HG03196 (cell line): ENCODE data around the gene ANK3.

Experiments
- ATAC-seq: cut with Tn5 transposase; IDR thresholded peaks from one replicate; pipeline ENCODE4 v1.9.1; 2021; ENCODE audit not compliant: unreplicated experiment

Gene ANK3

DNA sequence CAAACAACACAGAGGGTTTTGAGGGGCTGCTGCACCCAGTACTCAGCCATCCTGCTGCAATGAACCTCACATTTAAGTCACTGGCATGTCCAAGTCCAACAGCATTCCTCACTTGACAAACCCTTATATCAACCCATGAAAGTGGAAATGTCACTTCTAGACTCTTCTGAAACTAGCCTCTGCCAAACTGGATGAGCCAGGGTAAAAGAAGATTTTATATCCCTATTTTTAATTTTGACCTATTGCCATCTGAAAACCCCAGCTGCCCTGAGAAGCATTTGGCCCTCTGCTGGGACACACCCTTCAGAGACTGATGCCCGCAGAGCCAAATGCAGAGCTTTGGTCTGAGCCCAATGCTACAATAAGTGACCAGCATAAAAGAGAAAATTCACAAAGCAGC, 201.1 kb downstream of the ANK3 start:
- ATAC-seq = no peak

DNA sequence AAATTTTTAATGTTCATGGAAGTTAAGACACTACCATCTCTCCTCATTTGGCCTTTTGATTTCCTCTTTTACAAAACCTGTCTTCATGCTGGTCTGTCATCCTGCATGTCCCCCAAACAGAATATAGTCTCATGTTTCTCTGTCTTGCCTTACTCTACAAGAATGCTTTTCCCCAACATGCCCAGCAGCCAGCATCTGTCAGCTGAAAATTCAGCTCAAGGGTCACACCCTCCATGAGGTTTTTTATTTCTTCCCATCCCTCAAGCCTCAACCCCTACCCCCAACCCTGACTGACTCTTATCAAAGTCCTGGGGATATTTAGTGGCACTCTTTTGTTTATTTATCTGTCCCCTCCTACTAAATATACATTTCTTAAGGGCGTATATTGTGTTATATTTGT, 202.0 kb downstream of the ANK3 start:
- ATAC-seq = no peak

DNA sequence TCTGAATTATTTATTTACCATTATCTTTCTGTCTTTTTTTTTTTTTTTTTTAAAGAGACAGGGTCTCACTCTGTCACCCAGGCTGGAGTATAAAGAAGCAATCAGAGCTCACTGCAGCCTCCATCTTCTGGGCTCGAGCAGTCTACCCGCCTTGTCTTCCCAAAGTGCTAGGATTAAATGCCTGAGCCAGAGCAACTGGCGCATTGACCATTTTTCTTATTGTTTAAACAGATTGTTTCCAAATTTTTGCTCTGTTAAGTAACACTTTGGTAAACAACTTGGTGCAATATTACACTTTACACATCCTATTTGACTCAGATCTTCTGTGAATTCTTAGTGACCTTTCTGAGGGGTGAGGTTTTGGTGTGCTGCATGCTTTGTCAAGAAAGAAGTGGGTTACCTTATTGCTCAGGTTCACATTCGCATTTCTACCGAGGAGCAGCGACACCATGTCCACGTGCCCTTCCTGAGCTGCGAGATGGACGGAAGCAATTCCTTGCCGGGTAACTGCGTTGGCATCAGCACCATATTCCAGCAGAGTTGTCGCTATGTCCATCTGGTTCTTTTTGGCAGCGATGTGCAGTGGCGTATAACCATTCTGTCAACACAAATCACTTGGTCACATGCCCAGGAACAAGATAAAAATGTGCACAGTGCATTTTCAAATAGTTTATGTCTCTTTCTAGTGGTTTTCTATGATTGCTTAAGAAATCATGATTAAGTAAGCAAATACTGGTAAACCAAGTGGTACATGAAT, 203.2 kb downstream of the ANK3 start:
- ATAC-seq = no peak

DNA sequence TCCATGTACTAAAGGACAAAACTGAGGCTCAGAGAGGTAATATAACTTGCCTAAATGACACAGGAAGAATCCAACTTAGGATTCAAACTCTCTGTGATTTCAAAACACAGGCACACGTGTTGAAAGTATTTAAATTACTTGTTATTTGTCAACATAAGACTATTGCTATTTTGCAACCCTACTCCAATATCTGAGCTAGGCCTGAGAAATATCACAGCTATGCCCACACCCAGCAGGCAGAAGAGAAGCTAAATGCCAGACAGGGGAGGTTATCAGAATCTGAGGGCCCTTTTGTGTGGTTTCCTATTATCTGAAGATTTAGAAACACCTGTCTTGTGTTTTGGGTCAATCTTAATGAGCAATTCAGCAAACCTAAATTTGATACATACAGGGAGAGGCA, 204.3 kb downstream of the ANK3 start:
- no peak for ATAC-seq

DNA sequence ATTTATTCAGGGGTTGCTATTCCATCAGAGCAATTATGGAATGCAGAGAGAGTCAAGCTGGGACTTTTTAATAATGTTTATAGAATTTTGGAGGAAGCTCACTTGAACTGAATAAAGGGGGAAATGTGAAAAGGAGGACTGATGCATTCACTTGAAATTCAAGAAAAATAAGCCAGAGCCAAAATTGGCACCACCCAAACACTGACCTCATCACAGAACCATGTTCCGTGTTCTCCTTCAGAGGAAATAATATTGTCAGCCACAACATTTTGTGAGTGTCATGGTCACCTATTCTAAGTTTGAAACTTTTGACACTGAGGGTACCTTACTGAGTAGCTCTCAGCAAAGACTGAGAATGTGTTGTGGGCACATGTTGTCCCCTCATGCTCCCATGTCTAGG, 207.0 kb downstream of the ANK3 start:
- ATAC-seq = no peak

DNA sequence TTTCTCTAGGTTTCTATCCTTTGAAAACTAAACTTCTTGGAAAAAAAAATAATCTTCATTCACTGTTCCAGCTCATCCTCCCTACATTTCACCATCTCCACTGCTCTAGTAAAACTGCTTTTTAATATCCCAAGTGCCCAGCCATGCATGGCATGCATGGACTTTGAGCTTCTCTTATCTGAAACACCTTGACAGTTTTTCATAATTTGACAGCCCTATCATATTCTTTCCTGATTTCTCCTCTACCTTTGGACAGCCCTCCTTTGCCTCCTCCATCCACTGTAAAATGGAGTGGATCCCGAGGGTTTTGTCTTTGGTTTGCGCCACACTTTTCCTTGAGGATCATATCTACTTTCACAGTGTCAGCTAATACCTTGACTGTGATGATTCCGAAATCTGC, 212.8 kb downstream of the ANK3 start:
- no peak for ATAC-seq

DNA sequence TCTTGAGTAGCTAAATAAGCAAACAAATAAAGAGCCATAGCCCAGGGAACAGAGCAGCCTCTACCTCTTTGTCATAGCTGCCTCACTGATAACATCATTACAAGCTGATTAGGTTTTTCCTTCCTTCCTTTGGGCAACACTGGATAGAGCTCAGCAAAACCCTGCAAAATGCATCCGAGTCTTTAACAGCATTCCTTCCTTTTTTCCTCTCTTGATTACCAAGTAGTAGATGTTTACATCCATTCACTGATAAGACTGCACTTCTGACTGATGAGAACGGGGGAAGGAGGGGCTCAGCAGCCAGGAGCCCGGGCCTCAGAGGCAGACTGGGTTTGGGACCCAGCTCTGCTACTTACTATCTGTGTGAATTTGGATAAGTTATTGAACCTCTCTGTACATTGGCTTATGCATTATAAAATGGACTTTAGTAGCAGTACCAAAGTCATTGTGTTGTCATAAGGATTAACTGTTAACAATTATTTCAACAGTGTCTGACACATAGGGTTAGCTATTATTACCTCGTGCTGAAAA, 214.2 kb downstream of the ANK3 start:
- ATAC-seq = no peak

DNA sequence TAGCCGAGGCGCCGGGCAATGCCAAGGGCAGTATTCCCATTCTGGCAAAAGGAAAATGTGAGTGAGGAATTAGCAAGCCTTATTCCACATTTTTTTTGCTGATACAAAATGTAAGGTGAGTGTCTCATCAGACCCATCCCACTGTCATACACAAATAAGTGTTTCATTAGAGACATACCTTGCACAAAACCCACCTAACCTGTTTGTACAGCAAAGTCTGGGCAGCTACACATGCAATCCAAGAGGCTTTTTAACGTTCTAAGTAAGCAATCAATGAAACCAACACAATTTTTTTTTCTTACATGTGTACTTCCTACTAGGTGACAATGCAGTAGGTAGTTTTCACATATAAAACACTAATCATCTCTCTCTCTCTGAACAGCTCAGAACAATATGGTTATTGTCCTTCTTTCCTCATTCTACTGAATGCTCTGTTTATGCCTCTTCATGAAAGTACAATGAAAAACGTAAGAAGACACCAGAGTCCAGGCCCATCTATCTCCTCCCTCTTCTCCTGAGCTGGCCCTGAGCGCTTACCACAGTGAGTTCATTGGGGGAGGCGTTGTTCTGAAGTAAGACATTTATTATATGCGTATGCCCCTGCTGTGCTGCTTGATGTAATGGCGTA, 217.2 kb downstream of the ANK3 start:
- no peak for ATAC-seq

DNA sequence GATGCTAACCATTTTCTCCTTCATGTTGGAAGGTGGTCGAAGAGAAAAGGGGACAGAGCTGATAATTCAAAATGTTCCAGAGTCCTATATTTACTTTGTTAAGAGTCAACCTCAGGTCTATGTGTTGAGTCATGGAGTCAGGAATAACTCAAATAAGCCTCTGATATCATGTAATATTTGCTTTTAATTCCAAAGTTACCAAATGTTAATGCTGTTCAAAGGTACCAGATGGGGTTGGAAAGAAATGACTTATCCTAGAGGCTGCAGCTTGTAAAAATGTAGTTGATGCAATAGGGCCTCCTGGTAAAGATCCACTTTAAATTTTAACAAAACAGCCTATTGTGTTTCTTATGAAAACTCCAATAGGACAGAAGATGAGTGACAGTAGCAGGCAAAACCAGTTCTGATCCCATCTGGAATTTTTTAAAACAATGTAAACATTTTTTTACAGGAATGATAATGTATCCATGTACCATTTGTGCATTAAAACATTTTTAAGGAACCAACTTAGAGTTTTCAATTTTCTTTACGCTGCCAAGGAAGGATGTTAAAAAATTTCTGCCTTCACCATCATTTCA, 218.2 kb downstream of the ANK3 start:
- ATAC-seq = no peak

DNA sequence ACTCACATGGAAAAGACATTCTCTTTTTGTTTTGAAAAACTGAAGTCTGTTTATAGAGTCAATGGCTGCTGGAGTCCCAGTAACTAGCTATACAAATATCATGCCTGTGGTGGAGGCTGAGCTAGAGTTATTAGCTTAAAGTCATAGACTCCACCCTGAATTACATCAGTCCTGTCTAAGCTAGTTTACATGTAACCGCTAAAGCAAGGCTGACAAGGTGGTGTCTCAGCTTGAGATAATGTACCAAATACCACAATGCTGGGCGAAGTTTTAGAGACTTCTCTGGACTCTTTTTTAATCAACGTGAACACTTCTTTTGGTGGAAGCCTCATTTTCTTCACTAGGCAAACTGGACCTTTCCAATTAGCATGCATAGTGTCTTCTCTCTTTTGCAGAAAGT, 219.4 kb downstream of the ANK3 start:
- no peak for ATAC-seq

DNA sequence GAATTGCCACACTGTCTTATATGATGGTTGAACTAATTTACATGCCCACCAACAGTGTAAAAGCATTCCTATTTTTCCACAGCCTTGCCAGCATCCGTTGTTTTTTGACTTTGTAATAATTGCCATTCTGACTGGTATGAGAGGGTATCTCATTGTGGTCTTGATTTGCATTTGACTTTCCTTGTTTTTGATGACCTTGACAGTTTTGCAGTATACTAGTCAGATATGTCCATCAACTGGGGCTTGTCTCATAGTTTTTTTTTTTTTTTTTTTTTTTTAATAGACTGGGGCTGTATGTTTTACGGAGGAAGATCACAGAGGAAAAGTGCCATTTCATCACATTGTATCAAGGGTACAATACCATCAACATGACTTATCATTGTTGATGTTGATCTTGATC, 220.6 kb downstream of the ANK3 start:
- no peak for ATAC-seq

DNA sequence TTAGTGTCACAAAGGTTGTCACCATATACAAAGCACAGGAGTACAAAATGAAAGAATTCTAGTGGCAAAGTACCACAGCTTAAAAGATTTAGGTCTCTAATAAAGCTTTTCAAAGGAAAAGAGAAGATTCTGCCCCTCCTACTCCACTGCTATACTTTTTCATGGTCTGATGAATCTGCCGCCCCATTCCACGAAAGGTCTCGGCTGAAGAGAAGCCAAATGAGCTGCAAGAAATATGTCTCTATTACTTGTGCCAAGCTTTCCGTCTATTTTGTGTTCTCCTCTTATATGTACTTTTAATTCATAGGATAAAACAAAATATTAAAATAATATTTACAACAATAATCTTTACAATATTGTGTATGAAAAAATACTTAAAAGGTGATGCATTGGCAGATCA, 222.6 kb downstream of the ANK3 start:
- no peak for ATAC-seq

DNA sequence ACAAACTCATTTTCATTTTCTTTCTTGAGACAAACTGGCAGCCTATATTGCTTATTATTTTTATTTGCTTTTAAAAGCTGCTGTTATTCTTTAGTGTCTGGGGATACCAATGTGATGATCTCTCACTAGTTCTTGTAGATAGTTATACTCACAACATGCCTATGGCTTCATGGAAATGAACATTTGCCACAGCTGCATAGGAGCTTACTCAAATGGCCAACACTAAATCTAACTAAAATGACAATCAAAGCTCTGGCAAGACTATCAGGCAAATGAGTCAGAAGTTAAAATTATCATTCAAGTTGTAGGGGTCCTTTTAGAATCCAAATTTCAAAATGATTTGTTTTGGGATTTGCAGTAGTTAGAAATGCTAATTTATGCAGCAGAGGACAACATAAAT, 225.9 kb downstream of the ANK3 start:
- ATAC-seq = no peak

DNA sequence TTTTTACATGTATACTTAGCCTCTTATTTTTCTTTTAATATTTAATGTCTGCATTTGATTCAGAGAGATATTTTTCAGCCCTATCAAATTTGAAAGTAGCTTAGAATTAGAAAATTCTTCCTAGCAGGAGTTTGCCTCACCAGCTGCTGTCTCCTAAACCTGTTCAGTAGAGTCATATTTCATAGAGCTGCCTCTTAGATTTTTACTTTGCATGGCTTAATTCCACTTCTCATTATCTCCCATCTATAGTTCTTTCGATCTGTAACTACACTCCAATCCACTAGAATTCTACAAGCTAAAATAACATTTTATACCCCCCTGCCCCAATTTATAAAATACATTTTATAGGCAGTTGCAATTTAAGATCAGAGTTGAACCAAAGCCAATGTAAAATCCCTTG, 227.0 kb downstream of the ANK3 start:
- no peak for ATAC-seq

DNA sequence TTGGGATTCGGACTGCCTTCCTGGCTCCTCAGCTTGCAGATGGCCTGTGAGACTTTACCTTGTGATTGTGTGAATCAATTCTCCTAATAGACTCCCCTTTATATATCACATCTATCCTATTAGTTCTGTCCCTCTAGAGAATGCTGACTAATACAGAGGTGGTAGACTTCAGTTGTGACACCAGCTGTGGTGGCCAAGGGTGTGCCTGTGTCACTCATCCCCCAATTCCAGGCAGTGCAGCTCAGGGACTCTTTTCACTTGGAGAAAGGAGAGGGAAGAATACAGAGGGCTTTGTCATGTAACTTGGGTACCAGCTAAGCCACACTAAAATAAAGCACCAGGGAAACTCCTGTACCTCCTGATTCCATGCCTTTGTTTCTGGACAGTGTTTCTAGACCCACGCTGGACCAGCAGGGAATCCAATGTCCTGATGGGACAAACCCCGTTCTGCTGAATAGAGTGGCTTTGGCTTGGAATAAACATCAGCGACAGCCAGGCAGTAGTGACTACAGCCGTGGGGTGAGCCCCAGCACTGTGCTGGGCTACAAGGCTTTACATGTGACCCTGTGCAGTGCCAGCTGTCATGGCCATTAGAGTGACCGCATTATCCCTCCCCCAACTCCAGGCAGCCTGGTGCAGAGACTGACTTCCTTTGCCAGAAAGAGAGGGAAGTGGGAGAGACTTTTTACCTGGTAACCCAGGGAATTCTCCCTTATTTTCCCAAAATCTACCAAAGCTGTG, 233.6 kb downstream of the ANK3 start:
- ATAC-seq = no peak

DNA sequence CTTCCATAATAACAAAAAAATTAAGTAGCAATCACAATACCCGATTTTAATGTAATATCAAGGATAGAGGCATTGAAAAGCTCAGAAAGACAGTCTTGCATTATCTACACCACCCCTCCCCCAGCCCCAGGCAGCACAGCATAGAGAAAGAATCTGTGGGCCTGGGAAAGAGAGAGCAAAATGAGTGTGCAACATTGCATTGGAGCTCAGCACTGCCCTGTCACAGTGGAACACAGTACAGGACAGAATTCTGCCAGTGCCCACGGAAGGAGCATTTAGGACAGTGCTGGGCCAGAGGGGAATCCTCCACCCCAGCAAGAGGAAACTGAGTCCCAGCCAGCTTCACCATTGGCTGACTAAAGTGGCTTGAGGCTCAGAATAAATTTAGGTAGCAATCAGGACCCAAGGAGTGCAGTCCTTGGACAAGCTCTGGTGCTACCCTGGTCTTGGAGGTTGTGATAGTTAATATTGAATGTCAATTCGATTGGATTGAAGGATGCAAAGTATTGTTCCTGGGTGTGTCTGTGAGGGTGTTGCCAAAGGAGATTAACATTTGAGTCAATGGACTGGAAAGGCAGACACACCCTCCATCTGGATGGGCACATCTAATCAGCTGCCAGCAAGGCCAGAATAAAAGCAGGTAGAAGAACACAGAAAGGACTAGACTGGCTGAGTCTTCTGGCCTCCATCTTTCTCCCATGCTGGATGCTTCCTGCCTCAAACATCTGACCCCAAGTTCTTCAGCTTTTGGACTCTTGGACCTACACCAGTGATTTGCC, 234.4 kb downstream of the ANK3 start:
- no peak for ATAC-seq

DNA sequence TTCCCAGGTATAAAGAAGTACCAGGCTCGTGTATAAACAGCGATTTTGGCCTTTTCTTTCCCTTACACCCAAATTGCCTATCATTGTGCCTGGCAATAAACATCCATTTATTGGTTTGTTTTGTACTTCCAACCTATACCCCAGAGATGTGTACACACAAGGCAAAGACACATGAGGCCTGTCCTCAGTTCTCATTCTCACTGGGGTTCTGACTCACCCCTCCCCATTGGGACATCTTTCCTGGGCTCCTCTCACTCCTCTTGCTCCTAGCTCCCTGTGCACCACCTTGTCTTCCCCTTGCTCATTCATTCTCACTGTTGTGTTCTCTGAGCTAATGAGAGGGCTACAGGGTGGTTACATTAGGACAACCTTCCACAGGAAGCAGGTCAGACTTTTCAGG, 240.7 kb downstream of the ANK3 start:
- ATAC-seq = no peak

DNA sequence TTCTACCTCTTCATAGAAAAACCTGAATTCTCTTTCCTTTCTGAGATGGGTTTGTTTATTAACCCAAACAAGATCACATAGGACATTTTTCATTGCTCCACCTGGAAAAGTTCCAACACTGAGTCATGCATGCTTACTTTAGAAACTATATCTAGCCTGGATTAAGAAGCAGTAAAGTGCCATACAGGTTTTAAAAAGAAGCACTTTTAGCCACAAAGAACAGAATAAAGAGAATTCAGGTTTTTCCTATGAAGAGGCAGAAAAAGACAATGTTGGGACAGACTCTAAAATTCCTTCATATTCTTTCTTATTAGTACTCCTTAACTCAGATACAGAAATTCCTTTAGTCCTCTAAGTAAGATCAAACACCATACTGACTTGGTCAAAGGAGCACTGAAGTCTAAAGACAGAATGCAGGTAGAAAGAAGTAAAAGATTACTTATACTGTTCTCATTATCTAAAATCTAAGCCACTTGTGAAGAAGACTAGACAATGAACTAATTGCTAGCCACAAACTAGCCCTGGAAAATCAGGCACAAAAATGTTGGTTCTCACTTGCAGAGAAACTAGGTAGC, 241.3 kb downstream of the ANK3 start:
- ATAC-seq = no peak

DNA sequence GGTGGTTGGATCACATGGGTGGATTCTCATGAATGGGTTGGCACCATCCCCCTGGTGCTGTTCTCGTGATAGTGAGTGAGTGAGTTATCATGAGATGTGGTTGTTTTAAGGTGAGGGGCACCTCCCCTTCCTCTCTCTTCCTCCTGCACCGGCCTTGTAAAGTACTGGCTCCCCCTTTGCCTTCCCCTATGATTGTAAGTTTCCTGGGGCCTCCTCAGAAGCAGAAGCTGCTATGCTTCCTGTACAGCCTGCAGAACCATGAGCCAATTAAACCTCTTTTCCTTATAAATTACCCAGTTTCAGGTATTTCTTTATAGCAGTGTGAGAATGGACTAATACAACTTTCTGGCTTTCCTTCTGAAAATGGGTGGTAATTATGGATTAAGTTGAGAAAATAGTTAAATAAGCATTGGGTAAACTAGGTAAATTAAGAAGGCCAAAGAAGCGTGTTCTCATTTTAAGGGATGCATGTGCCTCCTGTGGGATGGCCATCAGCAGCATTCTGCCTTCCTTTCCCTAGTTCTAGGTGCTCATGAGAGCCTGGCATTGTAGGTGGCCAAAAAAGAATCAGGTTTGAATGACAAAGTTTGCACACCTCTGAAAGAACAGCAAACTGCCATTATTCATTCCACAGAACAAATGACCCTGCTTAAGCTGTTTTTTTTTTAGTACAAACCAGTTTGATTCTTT, 242.0 kb downstream of the ANK3 start:
- ATAC-seq = no peak

DNA sequence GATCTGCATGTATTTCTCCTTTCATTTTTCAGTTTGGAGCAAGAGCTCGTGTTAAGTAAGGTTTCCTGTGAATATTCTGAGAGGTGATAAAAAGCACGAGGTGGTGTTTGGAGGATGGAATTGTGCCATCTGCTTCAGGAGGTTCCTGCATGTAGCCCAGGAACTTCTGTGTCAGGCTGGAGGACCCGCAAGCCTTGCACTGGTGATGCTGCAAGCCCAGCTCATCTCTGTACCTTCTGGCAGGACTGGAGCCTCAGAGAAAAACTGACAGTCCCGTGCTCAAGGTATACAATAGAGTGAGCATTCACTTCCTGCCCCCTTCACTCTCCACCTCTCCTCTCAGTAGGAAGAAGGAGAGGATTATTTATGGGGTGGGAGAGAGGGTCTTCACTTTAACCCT, 242.7 kb downstream of the ANK3 start:
- no peak for ATAC-seq
